IPS DF 19.7 (cell line): ENCODE results near the gene HEMGN.

ENCODE experiments used
- DNase-seq: peaks from one replicate; pipeline ENCODE4 v3.0.0-alpha.2; 2013; ENCODE audit warnings: low read depth, low spot score

Gene HEMGN

GRCh38 chr9:97895695-97896332 lies 42.2 kb downstream of the HEMGN start:
- peak; percentile 70 for DNase-seq

- no peak for DNase-seq
Measured at GRCh38 chr9:97895211-97895610, 42.8 kb downstream of the HEMGN start.

- no peak for DNase-seq
Measured at GRCh38 chr9:97892421-97892820, 45.6 kb downstream of the HEMGN start.

- DNase-seq = no peak
Measured at GRCh38 chr9:97891736-97892135, 46.2 kb downstream of the HEMGN start.

GRCh38 chr9:97889941-97890887 lies 47.8 kb downstream of the HEMGN start:
- no peak for DNase-seq

GRCh38 chr9:97880336-97880735 lies 57.6 kb downstream of the HEMGN start:
- DNase-seq = no peak
